PC-9 (cell line): ENCODE measurements around the gene ATP1A1. TPM values are rescaled to one million over a fixed set of nuclear protein-coding genes. Genes with fewer than 3 reads are reported as not detected.

Source experiments
- BruUV-seq: library from RNA; stranded (reverse); fragments of 400-500 nt; replicated peaks from 2 replicates; lab custom pipeline; 2021; lab: Mats Ljungman, UMichigan
- CTCF ChIA-PET: fragments of 300-600 bp; sonication (Branson Sonifier 250); formaldehyde crosslinking; loops from one replicate; lab custom pipeline; 2022; ENCODE audit warnings: antibody characterized with exemption; lab: Charles Lee
- POLR2A ChIA-PET: fragments of 300-600 bp; sonication (Branson Sonifier 250); formaldehyde crosslinking; loops from one replicate; lab custom pipeline; 2022; ENCODE audit warnings: antibody characterized with exemption; ENCODE audit not compliant: unreplicated experiment; lab: Charles Lee
- DNase-seq, 2 experiments: peaks; one replicate each; pipeline versions ENCODE4 v3.0.0 to v3.0.0-alpha.2; 2015 to 2022; ENCODE audit warnings: mixed read lengths in 1 of 2
- H2AFZ ChIP-seq: fragments of 200-600 bp; sonication (generic); 2 replicates; pipeline ENCODE4 v1.8.1; 2017; ENCODE audit warnings: antibody characterized with exemption
- H3F3A ChIP-seq: fragments of 200-600 bp; sonication (generic); 2 replicates; pipeline ENCODE4 v1.8.1; 2017; ENCODE audit warnings: antibody characterized with exemption, mild to moderate bottlenecking, low read depth; ENCODE audit not compliant: insufficient read depth
- H3K27ac ChIP-seq: fragments of 200-600 bp; sonication (generic); 2 replicates; pipeline ENCODE4 v1.6.1; 2016; ENCODE audit warnings: mixed run types
- H3K27me3 ChIP-seq: fragments of 200-600 bp; sonication (generic); 2 replicates; pipeline ENCODE4 v1.6.1; 2016; ENCODE audit warnings: low read depth, mixed run types; ENCODE audit not compliant: insufficient read depth
- H3K36me3 ChIP-seq: fragments of 200-600 bp; sonication (generic); 2 replicates; pipeline ENCODE4 v1.6.1; 2016; ENCODE audit warnings: low read depth, mixed run types
- H3K4me1 ChIP-seq: fragments of 200-600 bp; sonication (generic); replicated peaks from 2 replicates; pipeline ENCODE4 v1.6.1; 2016; ENCODE audit warnings: mixed run types; ENCODE audit not compliant: insufficient read depth
- H3K4me2 ChIP-seq: fragments of 200-600 bp; sonication (generic); 2 replicates; pipeline ENCODE4 v1.6.1; 2017; ENCODE audit warnings: mixed run types
- H3K4me3 ChIP-seq: fragments of 200-600 bp; sonication (generic); 2 replicates; pipeline ENCODE4 v1.6.1; 2016; ENCODE audit warnings: mixed run types
- H3K79me2 ChIP-seq: fragments of 200-600 bp; sonication (generic); 2 replicates; pipeline ENCODE4 v1.6.1; 2017; ENCODE audit warnings: low read depth, mixed run types
- H3K9me2 ChIP-seq: fragments of 200-600 bp; sonication (generic); 2 replicates; pipeline ENCODE4 v1.8.1; 2017; ENCODE audit warnings: mild to moderate bottlenecking; ENCODE audit not compliant: insufficient read depth
- H3K9me3 ChIP-seq: fragments of 200-600 bp; sonication (generic); 2 replicates; pipeline ENCODE4 v1.8.1; 2016; ENCODE audit warnings: low read depth; ENCODE audit not compliant: insufficient read depth
- H4K20me1 ChIP-seq: fragments of 200-600 bp; sonication (generic); 2 replicates; pipeline ENCODE4 v1.8.1; 2017; ENCODE audit not compliant: insufficient read depth
- CTCF ChIP-seq: fragments of 200-600 bp; sonication (generic); conservative IDR thresholded peaks from 2 replicates; pipeline ENCODE4 v1.6.1; 2017; ENCODE audit warnings: mixed run types, antibody characterized with exemption, mild to moderate bottlenecking, moderate library complexity
- EZH2 ChIP-seq: fragments of 200-600 bp; sonication (generic); IDR thresholded peaks from 2 replicates; pipeline ENCODE4 v1.8.0; 2017; ENCODE audit warnings: antibody characterized with exemption, low read depth
- intact Hi-C: fragments of 100-400 bp; cut with micrococcal nuclease; formaldehyde crosslinking; loops from one replicate; pipeline ENCODE4 v1.10.0; 2022; ENCODE audit not compliant: unreplicated experiment
- total RNA-seq: library from RNA; stranded (reverse); gene quantifications from 2 replicates; pipeline ENCODE4 v1.2.3, GENCODE V29; 2021

The ATP1A1 gene
- total RNA-seq, 1 experiment from 2014 or later = 399 TPM

- H3K4me2 ChIP-seq = no peak overlapping the region
- no peaks in the 10 kb centered on the region for H3K79me2 ChIP-seq
- H3K27ac ChIP-seq = no peak overlapping the region
- H3F3A ChIP-seq = no peaks in the 10 kb centered on the region
- intact Hi-C loops = no loop called here
- H3K4me1 ChIP-seq = peaks cover under 1% of the 10 kb centered on the region
- H4K20me1 ChIP-seq = no peaks in the 10 kb centered on the region
- H2AFZ ChIP-seq = no peak overlapping the region
- ChIA-PET POLR2A (no interaction called here), CTCF (no interaction called here)
- BruUV-seq = no TSS peak
- H3K36me3 ChIP-seq = no peaks in the 10 kb centered on the region
- no peaks in the 10 kb centered on the region for H3K27me3 ChIP-seq
- TF ChIP-seq EZH2 = no peak
- TF ChIP-seq CTCF = no peak
- H3K4me3 ChIP-seq = no peak overlapping the region
- H3K9me2 ChIP-seq = no peaks in the 10 kb centered on the region
- no peak for DNase-seq
- H3K9me3 ChIP-seq = no peaks in the 10 kb centered on the region
These were observed 51.4 kb downstream of the ATP1A1 start for GRCh38 chr1:116424438-116424837.

GRCh38 chr1:116424863-116425262 is 51.8 kb downstream of the ATP1A1 start:
- no peaks in the 10 kb centered on the region for H3F3A ChIP-seq
- no peaks in the 10 kb centered on the region for H4K20me1 ChIP-seq
- H2AFZ ChIP-seq = no peak overlapping the region
- CTCF ChIA-PET = no interaction called here
- no peaks in the 10 kb centered on the region for H3K36me3 ChIP-seq
- no peaks in the 10 kb centered on the region for H3K79me2 ChIP-seq
- H3K4me3 ChIP-seq = no peak overlapping the region
- no peak overlapping the region for H3K27ac ChIP-seq
- POLR2A ChIA-PET = no interaction called here
- H3K9me2 ChIP-seq = no peaks in the 10 kb centered on the region
- DNase-seq = no peak
- no peak overlapping the region for H3K4me2 ChIP-seq
- intact Hi-C loops = no loop called here
- H3K27me3 ChIP-seq = no peaks in the 10 kb centered on the region
- H3K4me1 ChIP-seq = no peaks in the 10 kb centered on the region
- TF ChIP-seq EZH2 (no peak), CTCF (no peak)
- H3K9me3 ChIP-seq = no peaks in the 10 kb centered on the region
- BruUV-seq = no TSS peak

GRCh38 chr1:116425987-116426386 is 52.9 kb downstream of the ATP1A1 start:
- intact Hi-C loops = no loop called here
- Histone ChIP-seq H3K4me2 (no peak overlapping the region), H3K36me3 (no peaks in the 10 kb centered on the region)

More at GRCh38 chr1:116425987-116426386, 52.9 kb downstream of the ATP1A1 start:
- no peaks in the 10 kb centered on the region for H3K9me2 ChIP-seq
- no peak for TF ChIP-seq CTCF
- no peak for TF ChIP-seq EZH2
- H3K79me2 ChIP-seq = no peaks in the 10 kb centered on the region
- CTCF ChIA-PET = no interaction called here
- no peak overlapping the region for H3K4me3 ChIP-seq
- H3K27me3 ChIP-seq = no peaks in the 10 kb centered on the region
- H3F3A ChIP-seq = no peaks in the 10 kb centered on the region
- H2AFZ ChIP-seq = no peak overlapping the region
- POLR2A ChIA-PET = no interaction called here
- no peaks in the 10 kb centered on the region for H3K9me3 ChIP-seq
- no peaks in the 10 kb centered on the region for H4K20me1 ChIP-seq
- BruUV-seq = no TSS peak
- H3K27ac ChIP-seq = no peak overlapping the region
- no peaks in the 10 kb centered on the region for H3K4me1 ChIP-seq
- DNase-seq = no peak
